ENCODE data around the gene MYPN.

- no peak for TF ChIP-seq CTCF (IDR thresholded peaks at IDR 0.05)
- no peak for TF ChIP-seq EZH2 (IDR thresholded peaks at IDR 0.05; ENCODE audit: borderline replicate concordance, insufficient read depth, low read depth, low read length, poor library complexity, severe bottlenecking)
Measured at GRCh38 chr10:68151453-68151852, 42.2 kb downstream of the MYPN start.

All from B cell (primary cell).